Measurements from ENCODE around the gene OR2L8.
A peak's percentile ranks its signal among the peaks of the same experiment; 100 is the strongest.

The OR2L8 gene

DNA sequence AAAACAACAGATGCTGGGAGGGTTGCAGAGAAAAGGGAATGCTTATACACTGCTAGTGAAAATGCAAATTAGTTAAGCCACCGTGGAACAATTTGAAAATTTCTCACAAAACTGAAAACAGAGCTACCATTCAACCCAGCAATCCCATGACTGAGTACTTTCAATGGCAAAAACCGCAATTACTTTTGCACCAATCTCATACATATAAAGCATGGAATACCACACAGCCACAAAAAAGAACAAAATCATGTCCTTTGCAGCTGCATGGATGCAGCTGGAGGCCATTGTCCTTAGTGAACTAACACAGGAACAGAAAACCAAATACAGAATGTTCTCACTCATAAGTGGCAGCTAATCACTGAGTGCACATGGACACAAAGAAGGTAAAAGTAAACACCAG is 34.9 kb upstream of the OR2L8 start:
- Histone ChIP-seq H3K9me2 (replicated peaks; ENCODE audit: insufficient read depth, low read length) (no peaks in the 10 kb centered on the region), H2AFZ (ENCODE audit: low read length) (no peak overlapping the region), H3K36me3 (replicated peaks; ENCODE audit: insufficient read depth, low read length) (no peaks in the 10 kb centered on the region), H3K4me1 (ENCODE audit: low read length) (no peaks in the 10 kb centered on the region), H3K9ac (ENCODE audit: low read length) (no peak overlapping the region), H3F3A (ENCODE audit: insufficient read depth, low read length) (no peaks in the 10 kb centered on the region), H3K9me3 (replicated peaks; ENCODE audit: insufficient read depth, low read length) (no peaks in the 10 kb centered on the region), H3K4me2 (ENCODE audit: low read depth, low read length) (no peak overlapping the region), H3K27ac (ENCODE audit: low read length) (no peak overlapping the region), H3K79me2 (ENCODE audit: low read length) (no peaks in the 10 kb centered on the region), H3K27me3 (replicated peaks; ENCODE audit: insufficient read depth, low read length) (no peaks in the 10 kb centered on the region), H3K4me3 (ENCODE audit: low read length) (no peak overlapping the region), H4K20me1 (ENCODE audit: insufficient read depth, low read length) (no peaks in the 10 kb centered on the region)
- peak; percentile 45 for DNase-seq
- TF ChIP-seq, protein P1, sequence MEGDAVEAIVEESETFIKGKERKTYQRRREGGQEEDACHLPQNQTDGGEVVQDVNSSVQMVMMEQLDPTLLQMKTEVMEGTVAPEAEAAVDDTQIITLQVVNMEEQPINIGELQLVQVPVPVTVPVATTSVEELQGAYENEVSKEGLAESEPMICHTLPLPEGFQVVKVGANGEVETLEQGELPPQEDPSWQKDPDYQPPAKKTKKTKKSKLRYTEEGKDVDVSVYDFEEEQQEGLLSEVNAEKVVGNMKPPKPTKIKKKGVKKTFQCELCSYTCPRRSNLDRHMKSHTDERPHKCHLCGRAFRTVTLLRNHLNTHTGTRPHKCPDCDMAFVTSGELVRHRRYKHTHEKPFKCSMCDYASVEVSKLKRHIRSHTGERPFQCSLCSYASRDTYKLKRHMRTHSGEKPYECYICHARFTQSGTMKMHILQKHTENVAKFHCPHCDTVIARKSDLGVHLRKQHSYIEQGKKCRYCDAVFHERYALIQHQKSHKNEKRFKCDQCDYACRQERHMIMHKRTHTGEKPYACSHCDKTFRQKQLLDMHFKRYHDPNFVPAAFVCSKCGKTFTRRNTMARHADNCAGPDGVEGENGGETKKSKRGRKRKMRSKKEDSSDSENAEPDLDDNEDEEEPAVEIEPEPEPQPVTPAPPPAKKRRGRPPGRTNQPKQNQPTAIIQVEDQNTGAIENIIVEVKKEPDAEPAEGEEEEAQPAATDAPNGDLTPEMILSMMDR (IDR thresholded peaks at IDR 0.05; ENCODE audit: low read length): no peak
- TF ChIP-seq EZH2 (optimal IDR thresholded peaks at IDR 0.05; ENCODE audit: low read depth, low read length) (no peak), EZH2phosphoT487 (IDR thresholded peaks at IDR 0.05; ENCODE audit: low read length) (no peak)

DNA sequence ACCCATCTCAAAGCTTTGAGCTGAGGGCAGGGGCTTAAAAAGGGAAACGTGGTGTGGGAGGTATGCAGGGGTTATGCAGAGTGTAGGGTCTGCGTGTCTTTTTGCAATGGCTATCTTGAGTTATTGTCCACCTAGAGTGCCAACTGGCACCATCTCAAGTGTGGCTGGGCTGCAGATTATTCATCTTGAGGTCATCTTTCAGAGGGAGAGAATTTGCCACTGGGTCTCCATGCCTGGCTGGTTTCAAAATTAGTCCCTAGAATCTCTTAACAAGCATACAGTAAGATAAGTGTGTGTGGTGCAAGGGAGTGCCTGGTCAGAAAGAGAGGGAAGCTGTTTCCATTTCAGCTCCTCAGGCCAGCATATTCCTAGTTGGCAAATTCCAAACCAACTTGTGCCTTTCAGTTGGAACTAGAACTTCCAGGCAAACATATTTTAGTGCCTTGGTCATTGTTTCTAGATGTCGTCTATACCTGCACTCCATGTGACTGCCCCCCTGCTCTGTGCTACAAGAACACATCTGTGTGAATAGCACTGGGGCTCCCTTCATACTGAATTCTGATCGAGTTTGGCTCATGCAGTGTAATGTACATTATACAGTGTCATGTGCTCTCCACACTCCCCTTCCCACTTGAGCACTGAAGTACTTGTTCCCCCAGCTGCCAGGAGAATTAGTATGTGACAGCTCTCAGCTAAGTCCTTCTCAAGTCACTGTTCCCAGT is 33.6 kb upstream of the OR2L8 start:
- no peaks in the 10 kb centered on the region for H3F3A ChIP-seq (ENCODE audit: insufficient read depth, low read length)
- H3K27me3 ChIP-seq (replicated peaks; ENCODE audit: insufficient read depth, low read length): no peaks in the 10 kb centered on the region
- no peak for DNase-seq
- no peaks in the 10 kb centered on the region for H3K4me1 ChIP-seq (ENCODE audit: low read length)
- H3K9me2 ChIP-seq (replicated peaks; ENCODE audit: insufficient read depth, low read length): no peaks in the 10 kb centered on the region
- TF ChIP-seq, protein P1 (IDR thresholded peaks at IDR 0.05; ENCODE audit: low read length): no peak
- TF ChIP-seq EZH2 (optimal IDR thresholded peaks at IDR 0.05; ENCODE audit: low read depth, low read length) (no peak), EZH2phosphoT487 (IDR thresholded peaks at IDR 0.05; ENCODE audit: low read length) (no peak)
- no peaks in the 10 kb centered on the region for H4K20me1 ChIP-seq (ENCODE audit: insufficient read depth, low read length)
- H2AFZ ChIP-seq (ENCODE audit: low read length): no peak overlapping the region
- no peak overlapping the region for H3K4me2 ChIP-seq (ENCODE audit: low read depth, low read length)
- H3K79me2 ChIP-seq (ENCODE audit: low read length): no peaks in the 10 kb centered on the region
- H3K36me3 ChIP-seq (replicated peaks; ENCODE audit: insufficient read depth, low read length): no peaks in the 10 kb centered on the region
- no peak overlapping the region for H3K4me3 ChIP-seq (ENCODE audit: low read length)
- no peak overlapping the region for H3K27ac ChIP-seq (ENCODE audit: low read length)
- H3K9me3 ChIP-seq (replicated peaks; ENCODE audit: insufficient read depth, low read length): no peaks in the 10 kb centered on the region
- no peak overlapping the region for H3K9ac ChIP-seq (ENCODE audit: low read length)

DNA sequence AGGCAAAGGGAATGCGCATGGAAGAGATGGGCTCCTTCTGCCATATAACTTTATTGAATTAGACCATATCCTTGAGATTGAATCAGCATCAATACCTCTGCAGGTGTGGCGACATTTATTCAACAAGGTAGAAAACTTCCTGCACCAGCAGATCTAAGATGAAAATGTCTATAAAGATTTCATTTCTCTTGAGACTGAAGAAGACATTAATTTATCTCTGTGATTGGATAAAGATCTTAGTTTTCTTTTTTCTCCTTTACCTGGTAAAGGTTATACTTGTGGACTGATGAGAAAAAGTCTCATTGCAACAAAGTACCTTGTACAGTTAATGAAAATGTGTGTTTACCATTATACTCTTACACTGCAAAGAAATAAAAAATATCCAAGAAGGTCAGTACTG is 28.7 kb upstream of the OR2L8 start, which contains the start of gene OR2T8:
TSS of gene OR2T8 (plus strand) at position 301 of the 400 bp plus-strand sequence. CDS start 766 bp downstream, outside the sequence.
- Histone ChIP-seq H3K4me3 (ENCODE audit: low read length) (no peak within 1 kb of the TSS), H3F3A (ENCODE audit: insufficient read depth, low read length) (no peaks in the 10 kb centered on the region), H4K20me1 (ENCODE audit: insufficient read depth, low read length) (no peaks in the 10 kb centered on the region), H3K36me3 (replicated peaks; ENCODE audit: insufficient read depth, low read length) (no peaks in the 10 kb centered on the region), H2AFZ (ENCODE audit: low read length) (no peak within 1 kb of the TSS), H3K4me1 (ENCODE audit: low read length) (no peaks in the 10 kb centered on the region), H3K27ac (ENCODE audit: low read length) (no peak within 1 kb of the TSS), H3K27me3 (replicated peaks; ENCODE audit: insufficient read depth, low read length) (no peaks in the 10 kb centered on the region), H3K79me2 (ENCODE audit: low read length) (no peaks in the 10 kb centered on the region), H3K4me2 (ENCODE audit: low read depth, low read length) (no peak within 1 kb of the TSS), H3K9me2 (replicated peaks; ENCODE audit: insufficient read depth, low read length) (no peaks in the 10 kb centered on the region), H3K9ac (ENCODE audit: low read length) (no peak within 1 kb of the TSS), H3K9me3 (replicated peaks; ENCODE audit: insufficient read depth, low read length) (no peaks in the 10 kb centered on the region)
- TF ChIP-seq, protein P1 (IDR thresholded peaks at IDR 0.05; ENCODE audit: low read length): no peak
- DNase-seq: no peak

Measured in MM.1S (cell line).